IMR-90 (cell line): ENCODE data around the gene ARHGEF10L. TPM values are rescaled to one million over a fixed set of nuclear protein-coding genes. Genes with fewer than 3 reads are reported as not detected.

ENCODE experiments used
- ATAC-seq: fragments of 200-7000 bp; cut with Tn5 transposase; 2 replicates; pipeline ENCODE4 v1.9.1; 2020; ENCODE audit warnings: low read depth, mild to moderate bottlenecking, moderate library complexity
- BruUV-seq: library from RNA; stranded (reverse); fragments of 400-500 nt; replicated peaks from 2 replicates; lab custom pipeline; 2021; lab: Mats Ljungman, UMichigan
- CTCF ChIA-PET: fragments of 300-600 bp; formaldehyde crosslinking; extraction: SDS; loops from one replicate; lab custom pipeline; 2021; ENCODE audit warnings: antibody characterized with exemption; lab: Yijun Ruan, JAX
- POLR2A ChIA-PET: fragments of 300-600 bp; sonication (Branson Sonifier 250); formaldehyde crosslinking; loops from one replicate; lab custom pipeline; 2022; ENCODE audit warnings: antibody characterized with exemption; ENCODE audit not compliant: unreplicated experiment; lab: Charles Lee
- DNase-seq: peaks from one replicate; pipeline ENCODE4 v3.0.0; 2013
- H2AFZ ChIP-seq: replicated peaks from 2 replicates; pipeline ENCODE3; 2013; ENCODE audit warnings: low read length, mild to moderate bottlenecking; ENCODE audit not compliant: poor library complexity
- H2AK5ac ChIP-seq: 2 replicates; pipeline ENCODE4 v1.6.1; 2013; ENCODE audit warnings: low read depth, low read length, inconsistent platforms
- H2AK9ac ChIP-seq: replicated peaks from 2 replicates; pipeline ENCODE3; 2013; ENCODE audit warnings: mild to moderate bottlenecking, low read depth, low read length, moderate library complexity; ENCODE audit not compliant: poor library complexity
- H2BK120ac ChIP-seq: 2 replicates; pipeline ENCODE4 v1.6.1; 2013; ENCODE audit warnings: low read depth, low read length, inconsistent platforms
- H2BK15ac ChIP-seq: 3 replicates; pipeline ENCODE4 v1.6.1; 2013; ENCODE audit warnings: low read depth, low read length, inconsistent platforms
- H2BK20ac ChIP-seq: 2 replicates; pipeline ENCODE4 v1.6.1; 2013; ENCODE audit warnings: low read depth, mild to moderate bottlenecking, inconsistent platforms, low read length, moderate library complexity
- H2BK5ac ChIP-seq: 2 replicates; pipeline ENCODE4 v1.6.1; 2013; ENCODE audit warnings: mild to moderate bottlenecking, low read depth, low read length, inconsistent platforms; ENCODE audit not compliant: poor library complexity, severe bottlenecking
- H3K14ac ChIP-seq: replicated peaks from 2 replicates; pipeline ENCODE4 v1.6.1; 2013; ENCODE audit warnings: low read depth, low read length, inconsistent platforms
- H3K18ac ChIP-seq: 2 replicates; pipeline ENCODE4 v1.6.1; 2013; ENCODE audit warnings: low read depth, low read length, control low read depth
- H3K23ac ChIP-seq: 2 replicates; pipeline ENCODE4 v1.6.1; 2013; ENCODE audit warnings: low read depth, low read length, inconsistent platforms
- H3K27ac ChIP-seq: 2 replicates; pipeline ENCODE4 v1.5.1; 2013; ENCODE audit warnings: mild to moderate bottlenecking, control low read depth, low read length; ENCODE audit not compliant: insufficient read depth
- H3K27me3 ChIP-seq: 2 replicates; pipeline ENCODE4 v1.6.1; 2013; ENCODE audit warnings: low read length; ENCODE audit not compliant: control insufficient read depth, insufficient read depth
- H3K36me3 ChIP-seq: 2 replicates; pipeline ENCODE4 v1.6.1; 2013; ENCODE audit warnings: low read length, mixed read lengths; ENCODE audit not compliant: control insufficient read depth, insufficient read depth
- H3K4ac ChIP-seq: 2 replicates; pipeline ENCODE4 v1.6.1; 2013; ENCODE audit warnings: low read depth, low read length, inconsistent platforms
- H3K4me1 ChIP-seq: 2 replicates; pipeline ENCODE4 v1.6.1; 2013; ENCODE audit warnings: low read length, mixed read lengths; ENCODE audit not compliant: control insufficient read depth, insufficient read depth
- H3K4me2 ChIP-seq: 2 replicates; pipeline ENCODE4 v1.6.1; 2013; ENCODE audit warnings: low read depth, mild to moderate bottlenecking, control low read depth, low read length, moderate library complexity
- H3K4me3 ChIP-seq: 2 replicates; pipeline ENCODE4 v1.5.1; 2013; ENCODE audit warnings: low read depth, mild to moderate bottlenecking, control low read depth, low read length, moderate library complexity; ENCODE audit not compliant: insufficient read depth
- H3K56ac ChIP-seq: 2 replicates; pipeline ENCODE4 v1.6.1; 2013; ENCODE audit warnings: low read length, inconsistent platforms; ENCODE audit not compliant: insufficient read depth; ENCODE audit errors: extremely low read depth
- H3K79me1 ChIP-seq, 2 experiments: 2 replicates each; pipeline ENCODE4 v1.6.1; 2013; ENCODE audit warnings: low read length in 2 of 2, inconsistent platforms in 1 of 2, low read depth in 1 of 2
- H3K9ac ChIP-seq: 2 replicates; pipeline ENCODE4 v1.6.1; 2013; ENCODE audit warnings: low read depth, low read length, control low read depth
- H3K9me1 ChIP-seq: 2 replicates; pipeline ENCODE4 v1.6.1; 2013; ENCODE audit warnings: low read length, inconsistent platforms; ENCODE audit not compliant: insufficient read depth
- H3K9me3 ChIP-seq: 2 replicates; pipeline ENCODE4 v1.6.1; 2013; ENCODE audit warnings: low read length; ENCODE audit not compliant: control insufficient read depth, insufficient read depth
- H4K20me1 ChIP-seq: 2 replicates; pipeline ENCODE4 v1.6.1; 2013; ENCODE audit warnings: low read length, inconsistent platforms; ENCODE audit not compliant: insufficient read depth
- H4K5ac ChIP-seq: 2 replicates; pipeline ENCODE4 v1.6.1; 2013; ENCODE audit warnings: mild to moderate bottlenecking, low read depth, low read length, control low read depth
- H4K8ac ChIP-seq, 2 experiments: 2 replicates each; pipeline ENCODE4 v1.6.1; 2013; ENCODE audit warnings: low read depth in 2 of 2, low read length in 2 of 2, control low read depth in 1 of 2, inconsistent platforms in 1 of 2
- H4K91ac ChIP-seq: 2 replicates; pipeline ENCODE4 v1.6.1; 2013; ENCODE audit warnings: low read depth, low read length, inconsistent platforms; ENCODE audit not compliant: insufficient read depth
- BHLHE40 ChIP-seq: fragments of 150-350 bp; IDR thresholded peaks from 2 replicates; pipeline ENCODE4 v1.6.1; 2016; ENCODE audit warnings: mild to moderate bottlenecking, low read depth, low read length
- CEBPB ChIP-seq: IDR thresholded peaks from 2 replicates; pipeline ENCODE4 v1.6.1; 2012; ENCODE audit warnings: low read depth, low read length, improper control_type of control experiment
- CHD1 ChIP-seq: IDR thresholded peaks from 2 replicates; pipeline ENCODE4 v1.6.1; 2012; ENCODE audit warnings: low read depth, low read length, improper control_type of control experiment
- ELK1 ChIP-seq: fragments of 150-350 bp; IDR thresholded peaks from 2 replicates; pipeline ENCODE4 v1.6.1; 2016; ENCODE audit warnings: low read depth, mild to moderate bottlenecking, low read length, moderate library complexity, borderline replicate concordance
- SMC3 ChIP-seq: fragments of 150-350 bp; IDR thresholded peaks from 2 replicates; pipeline ENCODE4 v1.6.1; 2016; ENCODE audit warnings: low read depth, mild to moderate bottlenecking, antibody characterized with exemption, low read length, moderate library complexity
- WGBS, 2 experiments: methylation state at CpG; one replicate each; pipeline versions ENCODE4 v1.1.5 to v1.1.7; 2013; ENCODE audit warnings: missing lambda C conversion rate in 2 of 2; ENCODE audit not compliant: insufficient read length in 1 of 2; ENCODE audit errors: extremely low coverage in 2 of 2; 5-methylcytosine and 5-hydroxymethylcytosine counted together
- dilution Hi-C: fragments of 300-500 bp; cut with HindIII; formaldehyde crosslinking; loops from one replicate; pipeline ENCODE4 v1.14.3; 2018; ENCODE audit warnings: low sequenced_read_pairs; ENCODE audit not compliant: unreplicated experiment
- in situ Hi-C: fragments of 300-500 bp; cut with MboI; formaldehyde crosslinking; loops from 3 replicates; pipeline ENCODE4 v1.14.3; 2019; ENCODE audit warnings: low sequenced_read_pairs, inconsistent platforms, mixed read lengths
- intact Hi-C: fragments of 100-400 bp; cut with micrococcal nuclease; formaldehyde crosslinking; loops from 2 replicates; pipeline ENCODE4 v1.10.0; 2022
- polyA plus RNA-seq, 3 experiments: library from polyadenylated mRNA; depleted of rRNA; stranded (reverse); fragments of >200 nt; gene quantifications; 2 replicates each; pipeline ENCODE4 v1.2.3, GENCODE V29; 2012; ENCODE audit warnings: low replicate concordance in 1 of 3
- total RNA-seq: library from RNA; depleted of rRNA; stranded (reverse); fragments of >200 nt; gene quantifications from 2 replicates; pipeline ENCODE4 v1.2.3, GENCODE V29; 2012

ARHGEF10L gene
- total and polyA plus RNA-seq, 2 of the 4 experiments (the other 2 are of a cell fraction), result 4.8 to 12.4 TPM

- H4K91ac ChIP-seq, result no peak overlapping the region
- H3K9me1 ChIP-seq, result 0 out of 2 replicates have a peak, but pooled peaks cover 4% of the 10 kb centered on the region
- DNase-seq (no peak), ATAC-seq (no peak)
- BruUV-seq, result no TSS peak
- H2BK120ac ChIP-seq, result no peak overlapping the region
- no peaks in the 10 kb centered on the region for H4K20me1 ChIP-seq
- no peak overlapping the region for H2AK9ac ChIP-seq
- POLR2A ChIA-PET, result no interaction called here
- H3K4me1 ChIP-seq, result peaks cover 5% of the 10 kb centered on the region; the same call in 1 of the 2 replicates
- H2BK20ac ChIP-seq, result no peak overlapping the region
- no peak overlapping the region for H3K4me2 ChIP-seq
- H4K5ac ChIP-seq, result no peak overlapping the region
- CTCF ChIA-PET, result no interaction called here
- H3K36me3 ChIP-seq, result no peaks in the 10 kb centered on the region
- in situ Hi-C loops (no loop called here), dilution Hi-C loops (no loop called here), intact Hi-C loops (no loop called here)
- no peak overlapping the region for H2BK5ac ChIP-seq
- H3K9me3 ChIP-seq, result no peaks in the 10 kb centered on the region
- H3K23ac ChIP-seq, result no peak overlapping the region
- TF ChIP-seq CEBPB, result no peak
- TF ChIP-seq SMC3, result no peak
- no peak for TF ChIP-seq ELK1
- TF ChIP-seq CHD1, result no peak
- TF ChIP-seq BHLHE40, result no peak
- no peak overlapping the region for H2BK15ac ChIP-seq
- no peak overlapping the region for H3K4me3 ChIP-seq
- no CpG with 5 or more reads among the region's 4 CpGs for WGBS, 2 experiments
- H3K79me1 ChIP-seq, result no peaks in the 10 kb centered on the region
- no peak overlapping the region for H3K18ac ChIP-seq
- no peak overlapping the region for H3K14ac ChIP-seq
- no peak overlapping the region for H3K27ac ChIP-seq
- no peak overlapping the region for H4K8ac ChIP-seq
- H2AFZ ChIP-seq, result no peak overlapping the region
- no peak overlapping the region for H3K9ac ChIP-seq
- no peak overlapping the region for H3K56ac ChIP-seq
- H3K27me3 ChIP-seq, result peaks cover 5% of the 10 kb centered on the region
- no peak overlapping the region for H2AK5ac ChIP-seq
- no peak overlapping the region for H3K4ac ChIP-seq
These were observed 8.2 kb upstream of the ARHGEF10L start for GRCh38 chr1:17531343-17531681.
